K562 (cell line): ENCODE measurements around the gene OTUB2. TPM values are rescaled to one million over a fixed set of nuclear protein-coding genes. Genes with fewer than 3 reads are reported as not detected.

Experiments
- ATAC-seq: fragments of 200-7000 bp; cut with Tn5 transposase; 3 replicates; pipeline ENCODE4 v1.9.1; 2020; ENCODE audit warnings: moderate library complexity
- BruUV-seq: library from RNA; stranded (reverse); fragments of 400-500 nt; replicated peaks from 2 replicates; lab custom pipeline; 2021; lab: Mats Ljungman, UMichigan
- CTCF ChIA-PET: fragments of 300-600 bp; formaldehyde crosslinking; extraction: SDS; loops from one replicate; lab custom pipeline; 2021; ENCODE audit warnings: low intra/inter-chr PET ratio; lab: Yijun Ruan, JAX
- POLR2A ChIA-PET: fragments of 300-600, 350-650 bp; sonication (Branson Sonifier 250); formaldehyde crosslinking; extraction: SDS; loops from one replicate; lab custom pipeline; 2021; ENCODE audit warnings: antibody characterized with exemption, inconsistent platforms; lab: Yijun Ruan, JAX
- DNase-seq, 4 experiments: peaks; one replicate each; pipeline versions ENCODE4 v3.0.0 to v3.0.0-alpha.2; 2011 to 2018; ENCODE audit warnings: low spot score in 3 of 4, mixed read lengths in 3 of 4; ENCODE audit errors: extremely low read depth in 1 of 4
- FAIRE-seq: peaks from 2 replicates; lab custom pipeline; 2011; peaks lifted over from hg19 to GRCh38; lab: Jason Lieb, UNC
- H2AFZ ChIP-seq: 2 replicates; pipeline ENCODE4 v1.6.0; 2011; ENCODE audit warnings: low read depth, low read length, control low read depth, inconsistent platforms
- H3K27ac ChIP-seq: fragments of 200-600 bp; 3 replicates; pipeline ENCODE4 v1.8.0; 2011; ENCODE audit warnings: low read depth, mild to moderate bottlenecking, control low read depth, inconsistent platforms, low read length, moderate library complexity, mixed read lengths; ENCODE audit errors: extremely low read depth
- H3K27me3 ChIP-seq, 2 experiments: fragments of 300-600 bp in 1 of 2; 2 replicates in 1 of 2; 3 replicates in 1 of 2; pipeline versions ENCODE4 v1.6.0 to v1.8.0; 2011; ENCODE audit warnings: inconsistent platforms in 2 of 2, low read length in 2 of 2, mild to moderate bottlenecking in 1 of 2, mixed read lengths in 1 of 2, moderate library complexity in 1 of 2; ENCODE audit not compliant: control insufficient read depth in 2 of 2, insufficient read depth in 2 of 2
- H3K36me3 ChIP-seq: fragments of 300-600 bp; 3 replicates; pipeline ENCODE4 v1.8.0; 2011; ENCODE audit warnings: mild to moderate bottlenecking, low read length, inconsistent platforms; ENCODE audit not compliant: control insufficient read depth, insufficient read depth
- H3K4me1 ChIP-seq, 2 experiments: fragments of 200-600 bp in 1 of 2; replicated peaks in 1 of 2; 2 replicates in 1 of 2; 3 replicates in 1 of 2; pipeline versions ENCODE4 v1.5.1 to v1.8.0; 2011; ENCODE audit warnings: inconsistent platforms in 2 of 2, low read length in 2 of 2, mild to moderate bottlenecking in 1 of 2, mixed read lengths in 1 of 2, moderate library complexity in 1 of 2; ENCODE audit not compliant: control insufficient read depth in 2 of 2, insufficient read depth in 2 of 2
- H3K4me2 ChIP-seq: 2 replicates; pipeline ENCODE4 v1.6.1; 2011; ENCODE audit warnings: low read length, control low read depth, inconsistent platforms, mixed read lengths; ENCODE audit not compliant: insufficient read depth
- H3K4me3 ChIP-seq: fragments of 200-600 bp; sonication (generic), shearing (Covaris generic); 2 replicates; pipeline ENCODE4 v1.5.1; 2016; ENCODE audit warnings: control low read depth, inconsistent platforms
- H3K79me2 ChIP-seq: fragments of 200-600 bp; 3 replicates; pipeline ENCODE4 v1.8.0; 2011; ENCODE audit warnings: low read length, inconsistent platforms; ENCODE audit not compliant: control insufficient read depth, insufficient read depth
- H3K9ac ChIP-seq, 2 experiments: 2 replicates each; pipeline versions ENCODE4 v1.6.0 to v1.6.1; 2011; ENCODE audit warnings: low read depth in 2 of 2, low read length in 2 of 2, control low read depth in 1 of 2, inconsistent platforms in 1 of 2, mild to moderate bottlenecking in 1 of 2, mixed read lengths in 1 of 2; ENCODE audit not compliant: insufficient read depth in 1 of 2
- H3K9me1 ChIP-seq: one replicate; pipeline ENCODE4 v1.6.0; 2011; ENCODE audit warnings: inconsistent platforms, mild to moderate bottlenecking, low read length, moderate library complexity; ENCODE audit not compliant: control insufficient read depth, insufficient read depth
- H3K9me3 ChIP-seq: replicated peaks from 2 replicates; pipeline ENCODE4 v1.5.1; 2011; ENCODE audit warnings: low read depth, low read length, inconsistent platforms; ENCODE audit not compliant: control insufficient read depth, insufficient read depth
- H4K20me1 ChIP-seq: replicated peaks from 2 replicates; pipeline ENCODE4 v1.6.1; 2011; ENCODE audit warnings: low read length, inconsistent platforms, mixed read lengths; ENCODE audit not compliant: control insufficient read depth, insufficient read depth
- ZKSCAN3 ChIP-seq: fragments of 250-450 bp; sonication (Bioruptor Pico); IDR thresholded peaks from 2 replicates; pipeline ENCODE4 v1.4.0; 2020
- ZNF24 ChIP-seq: fragments of 450-650 bp; IDR thresholded peaks from 2 replicates; pipeline ENCODE4 v1.6.1; 2016
- WGBS: fragments of 100-300 bp; shearing (Covaris generic); methylation state at CpG from one replicate; pipeline ENCODE4 v1.1.6; 2016; ENCODE audit warnings: low coverage, mixed read lengths; ENCODE audit not compliant: insufficient coverage; ENCODE audit errors: missing lambda C conversion rate; 5-methylcytosine and 5-hydroxymethylcytosine counted together
- in situ Hi-C: fragments of 300-500 bp; cut with MboI; formaldehyde crosslinking; loops from 4 replicates; pipeline ENCODE4 v1.15.0; 2018; ENCODE audit warnings: inconsistent platforms, mixed read lengths
- intact Hi-C: fragments of 100-400 bp; cut with micrococcal nuclease; formaldehyde crosslinking; loops from 2 replicates; pipeline ENCODE4 v1.14.2; 2022
- polyA plus RNA-seq, 8 experiments: library from polyadenylated mRNA; depleted of rRNA in 4 of 8; stranded (reverse) in 5 of 8; unstranded in 3 of 8; fragments of >200 nt; fragmentation: Nextera tagmentation in 2 of 8; fragmentation: Illumina TruSeq in 1 of 8; extraction: Ambion mirVana in 2 of 8; extraction: Trizol in 1 of 8; gene quantifications; 2 replicates each; pipeline versions ENCODE4 v1.2.1 to v1.2.3, GENCODE V29; 2011 to 2014; ENCODE audit warnings: inconsistent platforms in 1 of 8, missing spikeins in 1 of 8
- total RNA-seq, 7 experiments: library from RNA; depleted of rRNA in 6 of 7; stranded (reverse); fragments of >200 nt in 6 of 7; fragmentation: Illumina TruSeq in 2 of 7; extraction: Trizol in 2 of 7; gene quantifications; 2 replicates each; pipeline versions ENCODE4 v1.2.1 to v1.2.3, GENCODE V29; 2011 to 2021; ENCODE audit warnings: low replicate concordance in 1 of 7
- TF ChIP-seq, protein P1 (sequence below): fragments of 150-350 bp; conservative IDR thresholded peaks from 2 replicates; pipeline ENCODE4 v1.6.1; 2014; ENCODE audit warnings: low read length

The OTUB2 gene
- total and polyA plus RNA-seq, 9 of the 15 experiments (the other 6 are each of a cell fraction or from before 2014, with no cell fraction given): 0.01 to 0.31 (median 0.11) TPM

DNA sequence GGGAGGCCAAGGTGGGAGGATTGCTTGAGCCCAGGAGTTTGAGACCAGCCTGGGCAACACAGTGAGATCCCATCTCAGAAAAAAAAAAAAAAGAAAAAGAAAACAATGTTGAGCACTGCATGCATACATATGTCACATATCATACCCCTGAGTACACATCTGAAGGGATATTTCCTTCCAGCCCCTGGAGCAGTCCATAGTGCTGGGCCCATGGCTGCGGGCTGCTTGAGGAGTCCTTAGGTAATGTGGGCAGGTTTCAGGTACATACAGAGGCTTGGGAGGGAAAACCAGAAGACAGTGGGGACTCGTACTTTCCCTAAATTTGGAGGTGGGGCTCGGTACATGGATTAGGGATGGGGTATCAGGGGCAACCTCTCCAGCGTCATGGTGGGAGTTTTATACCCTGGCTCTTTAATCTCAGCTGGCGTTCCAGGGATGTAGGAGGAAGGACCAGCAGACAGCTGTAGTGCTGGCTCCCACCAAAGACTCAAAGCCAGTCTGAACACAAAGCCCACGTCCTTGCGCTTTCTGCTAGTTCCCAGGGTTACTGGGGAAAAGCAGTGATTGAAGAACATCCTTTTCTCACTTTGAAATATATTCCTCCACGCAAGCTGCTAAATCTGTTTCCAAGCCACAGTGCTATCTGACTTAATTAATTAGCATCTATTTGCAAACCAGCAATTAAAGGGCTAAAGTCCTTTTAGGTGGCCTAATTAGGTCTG, 5.2 kb downstream of the OTUB2 start (continued):
- TF ChIP-seq, protein P1, sequence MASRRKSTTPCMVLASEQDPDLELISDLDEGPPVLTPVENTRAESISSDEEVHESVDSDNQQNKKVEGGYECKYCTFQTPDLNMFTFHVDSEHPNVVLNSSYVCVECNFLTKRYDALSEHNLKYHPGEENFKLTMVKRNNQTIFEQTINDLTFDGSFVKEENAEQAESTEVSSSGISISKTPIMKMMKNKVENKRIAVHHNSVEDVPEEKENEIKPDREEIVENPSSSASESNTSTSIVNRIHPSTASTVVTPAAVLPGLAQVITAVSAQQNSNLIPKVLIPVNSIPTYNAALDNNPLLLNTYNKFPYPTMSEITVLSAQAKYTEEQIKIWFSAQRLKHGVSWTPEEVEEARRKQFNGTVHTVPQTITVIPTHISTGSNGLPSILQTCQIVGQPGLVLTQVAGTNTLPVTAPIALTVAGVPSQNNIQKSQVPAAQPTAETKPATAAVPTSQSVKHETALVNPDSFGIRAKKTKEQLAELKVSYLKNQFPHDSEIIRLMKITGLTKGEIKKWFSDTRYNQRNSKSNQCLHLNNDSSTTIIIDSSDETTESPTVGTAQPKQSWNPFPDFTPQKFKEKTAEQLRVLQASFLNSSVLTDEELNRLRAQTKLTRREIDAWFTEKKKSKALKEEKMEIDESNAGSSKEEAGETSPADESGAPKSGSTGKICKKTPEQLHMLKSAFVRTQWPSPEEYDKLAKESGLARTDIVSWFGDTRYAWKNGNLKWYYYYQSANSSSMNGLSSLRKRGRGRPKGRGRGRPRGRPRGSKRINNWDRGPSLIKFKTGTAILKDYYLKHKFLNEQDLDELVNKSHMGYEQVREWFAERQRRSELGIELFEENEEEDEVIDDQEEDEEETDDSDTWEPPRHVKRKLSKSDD: no peak
- no peak for TF ChIP-seq ZNF24

DNA sequence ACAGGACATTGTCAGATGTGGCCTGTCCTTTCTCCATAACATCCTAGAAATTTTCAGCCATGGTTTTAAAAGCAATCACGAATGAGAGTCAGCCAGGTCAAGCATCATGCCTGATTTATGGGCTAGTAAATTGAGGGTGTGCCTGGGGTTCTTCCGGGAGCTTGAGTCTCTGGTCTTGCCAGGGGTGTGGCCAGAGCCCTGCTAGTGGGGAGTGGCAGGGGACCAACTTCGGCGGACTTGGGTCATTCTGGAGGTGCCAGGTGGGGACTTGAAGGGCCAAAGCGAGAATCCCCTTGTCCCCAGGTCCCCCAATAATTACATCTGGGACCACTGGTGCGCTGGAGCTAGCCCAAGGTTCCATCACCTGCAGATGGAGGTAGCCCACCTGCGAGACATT, 5.7 kb downstream of the OTUB2 start:
- Histone ChIP-seq H3K79me2 (no peaks in the 10 kb centered on the region), H3K4me1 (peaks cover 0 to 3% of the 10 kb centered on the region in 2 experiments; a peak in 1 of 5 replicates), H3K27me3 (peaks cover 0 to 13% of the 10 kb centered on the region in 2 experiments; a peak in 1 of 5 replicates)
- DNase-seq (no peak), FAIRE-seq (no peak)
- POLR2A ChIA-PET: no interaction called here
- no peak for TF ChIP-seq ZKSCAN3
- TF ChIP-seq, all 486 proteins: peak for 0
- intact Hi-C loops (no loop called here), in situ Hi-C loops (no loop called here)
- no peaks in the 10 kb centered on the region for H3K9me3 ChIP-seq
- no peak for ATAC-seq
- H3K4me2 ChIP-seq: no peak overlapping the region
- no peak overlapping the region for H3K4me3 ChIP-seq
- BruUV-seq: no TSS peak
- H3K27ac ChIP-seq: no peak overlapping the region
- no peaks in the 10 kb centered on the region for H3K9me1 ChIP-seq
- H3K36me3 ChIP-seq: no peaks in the 10 kb centered on the region
- no peak overlapping the region for H2AFZ ChIP-seq
- no peak overlapping the region for H3K9ac ChIP-seq
- CTCF ChIA-PET: no interaction called here
- H4K20me1 ChIP-seq: peaks cover 6% of the 10 kb centered on the region; the same call in 1 of the 2 replicates
- whole genome bisulfite sequencing: 4% methylated on average over 6 of the region's 7 CpGs
